Endodermal cell (in vitro differentiated cells): Measurements from ENCODE around the gene FADD. TPM values are rescaled to one million over a fixed set of nuclear protein-coding genes. Genes with fewer than 3 reads are reported as not detected.
A peak's percentile ranks its signal among the peaks of the same experiment; 100 is the strongest.

ENCODE experiments used
- DNase-seq: peaks from one replicate; pipeline ENCODE4 v3.0.0-alpha.2; 2017
- H3K27ac ChIP-seq: 2 replicates; pipeline ENCODE4 v1.5.1; 2013; ENCODE audit warnings: mild to moderate bottlenecking, low read depth, low read length, moderate library complexity
- H3K27me3 ChIP-seq: 2 replicates; pipeline ENCODE4 v1.6.1; 2013; ENCODE audit warnings: mild to moderate bottlenecking, low read length, moderate library complexity; ENCODE audit not compliant: insufficient read depth, control insufficient read depth, poor library complexity, severe bottlenecking
- H3K36me3 ChIP-seq: 2 replicates; pipeline ENCODE4 v1.7.0; 2013; ENCODE audit warnings: mild to moderate bottlenecking, low read length, moderate library complexity; ENCODE audit not compliant: control insufficient read depth, insufficient read depth
- H3K4me1 ChIP-seq: one replicate; pipeline ENCODE4 v1.7.0; 2013; ENCODE audit warnings: low read length; ENCODE audit not compliant: control insufficient read depth, insufficient read depth
- H3K4me3 ChIP-seq: 2 replicates; pipeline ENCODE4 v1.5.1; 2013; ENCODE audit warnings: mild to moderate bottlenecking, low read length, moderate library complexity
- H3K9ac ChIP-seq: 2 replicates; pipeline ENCODE4 v1.6.1; 2013; ENCODE audit warnings: mild to moderate bottlenecking, low read length, moderate library complexity; ENCODE audit not compliant: poor library complexity, severe bottlenecking; ENCODE audit errors: extremely low read depth
- H3K9me3 ChIP-seq: 2 replicates; pipeline ENCODE4 v1.6.1; 2013; ENCODE audit warnings: mild to moderate bottlenecking, low read length, moderate library complexity; ENCODE audit not compliant: control insufficient read depth
- H3K27ac Mint-ChIP-seq: 2 replicates; pipeline ENCODE4 v1.8.0; 2020; ENCODE audit warnings: mixed read lengths
- H3K27me3 Mint-ChIP-seq: 2 replicates; pipeline ENCODE4 v1.8.0; 2021; ENCODE audit warnings: mild to moderate bottlenecking, mixed read lengths; ENCODE audit not compliant: insufficient read depth
- H3K36me3 Mint-ChIP-seq: 2 replicates; pipeline ENCODE4 v1.8.0; 2020; ENCODE audit warnings: low read depth, mixed read lengths
- H3K4me1 Mint-ChIP-seq: 2 replicates; pipeline ENCODE4 v1.8.0; 2020; ENCODE audit warnings: mixed read lengths
- H3K4me3 Mint-ChIP-seq: 2 replicates; pipeline ENCODE4 v1.8.0; 2020; ENCODE audit warnings: mild to moderate bottlenecking, moderate library complexity, mixed read lengths
- H3K9me3 Mint-ChIP-seq: 2 replicates; pipeline ENCODE4 v1.8.0; 2020; ENCODE audit warnings: mild to moderate bottlenecking, mixed read lengths
- WGBS, 2 experiments: methylation state at CpG; one replicate each; pipeline versions ENCODE4 v1.1.5 to v1.1.7; 2013; ENCODE audit warnings: missing lambda C conversion rate in 2 of 2, mixed read lengths in 1 of 2; ENCODE audit not compliant: insufficient coverage in 1 of 2, insufficient read length in 1 of 2; 5-methylcytosine and 5-hydroxymethylcytosine counted together
- total RNA-seq, 2 donors: library from RNA; stranded (reverse); fragmentation: NEBNext Ultra II Directional in 1 of 2; extraction: Animal tissue kit (Norgen Biotek cat#: 25700) in 1 of 2; gene quantifications; 2 replicates in 1 of 2; 3 replicates in 1 of 2; pipeline ENCODE4 v1.2.1, GENCODE V29; 2021
- TF ChIP-seq, protein P1 (sequence below): fragments of 200-600 bp; sonication (generic); conservative IDR thresholded peaks from 2 replicates; pipeline ENCODE4 v1.5.0; 2021; ENCODE audit warnings: antibody characterized with exemption, mild to moderate bottlenecking

The FADD gene
- total RNA-seq, 2 donors from 2014 or later: 50.6 to 53.1 TPM

DNA sequence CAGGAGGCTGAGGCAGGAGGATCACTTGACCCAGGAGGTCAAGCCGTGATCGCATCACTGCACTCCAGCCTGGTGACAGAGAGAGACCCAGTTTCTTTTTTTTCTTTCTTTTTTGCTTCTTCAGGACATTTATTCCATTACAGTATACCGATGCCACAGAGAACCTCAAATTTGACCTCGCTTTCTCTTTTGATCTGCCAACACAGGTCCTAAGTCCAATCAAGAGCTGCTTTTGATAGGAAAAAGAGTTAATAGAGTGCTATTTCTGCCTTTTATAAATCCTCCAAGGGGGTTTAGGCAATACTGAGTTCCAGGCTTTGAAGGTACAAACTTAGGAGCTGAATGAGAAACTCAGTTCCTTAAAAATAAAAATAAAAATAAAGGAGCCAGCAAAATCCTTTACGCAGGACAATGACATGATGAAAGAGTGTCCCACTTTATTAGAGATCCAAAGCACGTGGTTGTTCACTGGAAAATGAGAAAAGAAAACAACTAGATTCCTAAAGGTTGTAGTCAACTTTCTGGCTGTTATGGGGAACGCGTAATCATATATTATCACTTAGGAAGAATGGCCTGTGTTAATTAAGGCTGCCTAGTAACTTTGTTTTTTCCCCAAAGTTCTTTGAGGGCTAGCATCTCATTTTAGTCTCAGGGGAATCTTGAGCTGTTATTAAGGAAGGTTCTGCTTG is 27.2 kb downstream of the FADD start:
- H3K4me3 Mint-ChIP-seq: no peak overlapping the region
- WGBS, 2 experiments: 80 to 98% methylated on average over 2 to 8 of the region's 8 CpGs

GRCh38 chr11:70230840-70231710 is 28.0 kb downstream of the FADD start:
- Histone ChIP-seq H3K36me3 (no peaks in the 10 kb centered on the region), H3K27me3 (no peaks in the 10 kb centered on the region), H3K9ac (no peak overlapping the region), H3K27ac (no peak overlapping the region), H3K4me1 (no peaks in the 10 kb centered on the region), H3K9me3 (peaks cover 4% of the 10 kb centered on the region), H3K4me3 (no peak overlapping the region)
- peak overlapping the region; percentile 55 for H3K27ac Mint-ChIP-seq
- no peak for DNase-seq
- WGBS, 2 experiments: 90 to 96% methylated on average over 7 to 22 of the region's 22 CpGs
- H3K4me3 Mint-ChIP-seq: no peak overlapping the region
- no peaks in the 10 kb centered on the region for H3K9me3 Mint-ChIP-seq
- TF ChIP-seq, protein P1, sequence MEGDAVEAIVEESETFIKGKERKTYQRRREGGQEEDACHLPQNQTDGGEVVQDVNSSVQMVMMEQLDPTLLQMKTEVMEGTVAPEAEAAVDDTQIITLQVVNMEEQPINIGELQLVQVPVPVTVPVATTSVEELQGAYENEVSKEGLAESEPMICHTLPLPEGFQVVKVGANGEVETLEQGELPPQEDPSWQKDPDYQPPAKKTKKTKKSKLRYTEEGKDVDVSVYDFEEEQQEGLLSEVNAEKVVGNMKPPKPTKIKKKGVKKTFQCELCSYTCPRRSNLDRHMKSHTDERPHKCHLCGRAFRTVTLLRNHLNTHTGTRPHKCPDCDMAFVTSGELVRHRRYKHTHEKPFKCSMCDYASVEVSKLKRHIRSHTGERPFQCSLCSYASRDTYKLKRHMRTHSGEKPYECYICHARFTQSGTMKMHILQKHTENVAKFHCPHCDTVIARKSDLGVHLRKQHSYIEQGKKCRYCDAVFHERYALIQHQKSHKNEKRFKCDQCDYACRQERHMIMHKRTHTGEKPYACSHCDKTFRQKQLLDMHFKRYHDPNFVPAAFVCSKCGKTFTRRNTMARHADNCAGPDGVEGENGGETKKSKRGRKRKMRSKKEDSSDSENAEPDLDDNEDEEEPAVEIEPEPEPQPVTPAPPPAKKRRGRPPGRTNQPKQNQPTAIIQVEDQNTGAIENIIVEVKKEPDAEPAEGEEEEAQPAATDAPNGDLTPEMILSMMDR: no peak
- no peaks in the 10 kb centered on the region for H3K27me3 Mint-ChIP-seq
- peaks cover 40% of the 10 kb centered on the region for H3K4me1 Mint-ChIP-seq
- peaks cover 13% of the 10 kb centered on the region for H3K36me3 Mint-ChIP-seq

More for the DNA sequence above, 27.2 kb downstream of the FADD start:
- Histone ChIP-seq H3K36me3 (no peaks in the 10 kb centered on the region), H3K4me1 (peaks cover 4% of the 10 kb centered on the region), H3K27ac (no peak overlapping the region), H3K9ac (no peak overlapping the region), H3K9me3 (peaks cover 4% of the 10 kb centered on the region), H3K27me3 (no peaks in the 10 kb centered on the region), H3K4me3 (no peak overlapping the region)
- no peaks in the 10 kb centered on the region for H3K9me3 Mint-ChIP-seq
- H3K4me1 Mint-ChIP-seq: peaks cover 40% of the 10 kb centered on the region
- TF ChIP-seq, protein P1: no peak
- DNase-seq: no peak
- no peaks in the 10 kb centered on the region for H3K27me3 Mint-ChIP-seq
- peaks cover 13% of the 10 kb centered on the region for H3K36me3 Mint-ChIP-seq
- peak overlapping the region; percentile 10 for H3K27ac Mint-ChIP-seq

DNA sequence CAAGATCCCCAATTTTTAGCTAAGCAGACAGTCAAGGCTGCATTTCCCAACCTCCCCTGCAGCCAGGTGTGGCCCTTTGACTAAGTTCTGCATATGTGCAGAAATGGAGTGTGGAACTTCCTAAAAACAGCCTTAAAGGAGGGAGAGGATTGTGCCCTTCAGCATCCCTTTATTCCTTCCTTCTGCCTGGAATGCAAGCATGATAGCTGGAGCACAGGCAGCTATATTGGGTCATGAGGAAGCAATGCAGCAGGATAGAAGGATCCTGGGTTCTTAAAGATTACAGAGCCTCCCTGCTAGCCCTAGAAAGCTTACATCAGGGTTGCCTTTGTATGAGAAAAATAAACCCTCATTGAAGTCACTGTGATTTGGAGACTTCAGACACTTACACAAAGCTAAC is 29.9 kb downstream of the FADD start:
- H3K9ac ChIP-seq: no peak overlapping the region
- H3K27ac ChIP-seq: no peak overlapping the region
- no peak overlapping the region for H3K4me3 Mint-ChIP-seq
- TF ChIP-seq, protein P1: no peak
- no peak overlapping the region for H3K27ac Mint-ChIP-seq
- no peaks in the 10 kb centered on the region for H3K36me3 ChIP-seq
- H3K36me3 Mint-ChIP-seq: peaks cover 14% of the 10 kb centered on the region
- H3K27me3 ChIP-seq: no peaks in the 10 kb centered on the region
- no peak for DNase-seq
- H3K4me3 ChIP-seq: no peak overlapping the region
- peaks cover 4% of the 10 kb centered on the region for H3K9me3 ChIP-seq
- H3K4me1 Mint-ChIP-seq: peaks cover 29% of the 10 kb centered on the region
- H3K27me3 Mint-ChIP-seq: no peaks in the 10 kb centered on the region
- no peaks in the 10 kb centered on the region for H3K9me3 Mint-ChIP-seq
- H3K4me1 ChIP-seq: no peaks in the 10 kb centered on the region
